ENCODE measurements around the gene KIF5B. TPM values are rescaled to one million over a fixed set of nuclear protein-coding genes. Genes with fewer than 3 reads are reported as not detected.
"Not testable (repeated sequence)": the region's sequence is repeated elsewhere in the genome, so short reads cannot be mapped to it uniquely, and the experiment has no call there.

KIF5B gene
- polyA plus RNA-seq, 1 experiment, result 28.8 TPM

- no peak for DNase-seq (ENCODE audit: low read depth)
- no peak overlapping the region for H3K4me3 ChIP-seq (ENCODE audit: low read depth, low read length)
- peaks cover 3% of the 10 kb centered on the region; the same call in 1 of the 2 replicates for H3K27me3 ChIP-seq (ENCODE audit: control insufficient read depth, insufficient read depth, low read length)
- ChIA-PET CTCF (no interaction called here), POLR2A (no interaction called here)
- H3K36me3 ChIP-seq (ENCODE audit: control insufficient read depth, insufficient read depth, low read length), result no peaks in the 10 kb centered on the region
- TF ChIP-seq CTCF (IDR thresholded peaks at IDR 0.05; ENCODE audit: insufficient read depth, low read depth, low read length), result no peak
Measured at GRCh38 chr10:32070645-32071044, 14.4 kb upstream of the KIF5B start.

DNA sequence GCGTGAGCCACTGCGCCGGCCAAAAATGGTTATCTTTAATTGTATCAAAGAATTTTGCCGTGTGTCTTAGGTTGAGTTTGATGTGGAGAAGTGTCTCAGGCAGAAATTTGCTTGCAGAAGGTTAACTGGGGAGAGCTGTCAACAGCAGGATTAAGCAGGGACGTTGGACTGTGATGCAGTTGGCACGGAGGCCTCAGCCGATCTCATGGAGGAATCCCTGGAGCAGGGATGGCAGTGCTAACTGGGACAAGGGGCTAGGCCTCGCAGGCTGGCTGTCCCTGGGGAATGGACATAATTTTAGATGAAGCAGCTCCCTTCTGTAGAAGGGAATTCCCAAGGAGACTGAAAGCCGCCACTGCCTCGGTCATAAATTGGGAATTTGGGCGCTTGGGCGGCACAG is 12.3 kb upstream of the KIF5B start:
- no peak for DNase-seq (ENCODE audit: low read depth)
- ChIA-PET CTCF (interaction anchor here (0.8 kb wide), 1 partner anchor 1361 kb away, joined by 3 read pairs; no protein-coding TSS in a partner anchor), POLR2A (no interaction called here)
- TF ChIP-seq CTCF (IDR thresholded peaks at IDR 0.05; ENCODE audit: insufficient read depth, low read depth, low read length), result no peak
- Histone ChIP-seq H3K27me3 (ENCODE audit: control insufficient read depth, insufficient read depth, low read length) (peaks cover 2% of the 10 kb centered on the region; the same call in 1 of the 2 replicates), H3K4me3 (ENCODE audit: low read depth, low read length) (no peak overlapping the region), H3K36me3 (ENCODE audit: control insufficient read depth, insufficient read depth, low read length) (no peaks in the 10 kb centered on the region)

- CTCF ChIA-PET, result interaction anchor here (0.8 kb wide), 1 partner anchor 1360 kb away, joined by 3 read pairs; no protein-coding TSS in a partner anchor
- DNase-seq (ENCODE audit: low read depth); H3K27me3 ChIP-seq (ENCODE audit: control insufficient read depth, insufficient read depth, low read length); H3K36me3 ChIP-seq (ENCODE audit: control insufficient read depth, insufficient read depth, low read length); POLR2A ChIA-PET; H3K4me3 ChIP-seq (ENCODE audit: low read depth, low read length): not testable (repeated sequence)
Measured at GRCh38 chr10:32067931-32068330, 11.7 kb upstream of the KIF5B start.

GRCh38 chr10:32065856-32066255 is 9.6 kb upstream of the KIF5B start:
- CTCF ChIA-PET, result no interaction called here
- Histone ChIP-seq H3K4me3 (ENCODE audit: low read depth, low read length) (no peak overlapping the region), H3K27me3 (ENCODE audit: control insufficient read depth, insufficient read depth, low read length) (no peaks in the 10 kb centered on the region), H3K36me3 (ENCODE audit: control insufficient read depth, insufficient read depth, low read length) (no peaks in the 10 kb centered on the region)
- TF ChIP-seq CTCF (IDR thresholded peaks at IDR 0.05; ENCODE audit: insufficient read depth, low read depth, low read length), result no peak
- POLR2A ChIA-PET, result interaction anchor here (0.5 kb wide), 1 partner anchor 174 kb away, joined by 5 read pairs; no protein-coding TSS in a partner anchor
- no peak for DNase-seq (ENCODE audit: low read depth)

- no peaks in the 10 kb centered on the region for H3K27me3 ChIP-seq (ENCODE audit: control insufficient read depth, insufficient read depth, low read length)
- no peaks in the 10 kb centered on the region for H3K36me3 ChIP-seq (ENCODE audit: control insufficient read depth, insufficient read depth, low read length)
- POLR2A ChIA-PET, result no interaction called here
- TF ChIP-seq CTCF (IDR thresholded peaks at IDR 0.05; ENCODE audit: insufficient read depth, low read depth, low read length), result no peak
- DNase-seq (ENCODE audit: low read depth), result no peak
- H3K4me3 ChIP-seq (ENCODE audit: low read depth, low read length), result no peak overlapping the region
- CTCF ChIA-PET, result no interaction called here
Measured at GRCh38 chr10:32061440-32061839, 5.2 kb upstream of the KIF5B start.

- H3K27me3 ChIP-seq (ENCODE audit: control insufficient read depth, insufficient read depth, low read length), result no peaks in the 10 kb centered on the region
- ChIA-PET CTCF (no interaction called here), POLR2A (no interaction called here)
- H3K4me3 ChIP-seq (ENCODE audit: low read depth, low read length), result no peak overlapping the region
- no peak for TF ChIP-seq CTCF (IDR thresholded peaks at IDR 0.05; ENCODE audit: insufficient read depth, low read depth, low read length)
- DNase-seq (ENCODE audit: low read depth), result no peak
- no peaks in the 10 kb centered on the region for H3K36me3 ChIP-seq (ENCODE audit: control insufficient read depth, insufficient read depth, low read length)
Measured at GRCh38 chr10:32060347-32060746, 4.1 kb upstream of the KIF5B start.
